B cell (primary cell): ENCODE measurements around the gene ANXA1.

Experiments used
- CTCF ChIP-seq: fragments of 200-600 bp; IDR thresholded peaks from one replicate; pipeline ENCODE4 v1.8.0; 2022; ENCODE audit warnings: antibody characterized with exemption, mild to moderate bottlenecking
- EZH2 ChIP-seq: IDR thresholded peaks from 2 replicates; pipeline ENCODE4 v1.6.1; 2012; ENCODE audit warnings: borderline replicate concordance, low read depth, mild to moderate bottlenecking, moderate library complexity, low read length; ENCODE audit not compliant: insufficient read depth, poor library complexity, severe bottlenecking

GRCh38 chr9:73179589-73179988, 27.9 kb downstream of the ANXA1 start:
- TF ChIP-seq CTCF, result no peak
- TF ChIP-seq EZH2, result no peak
